GM12873 (cell line): ENCODE data around the gene CCDC85A.

Experiments
- TF ChIP-seq, protein P1 (sequence below): IDR thresholded peaks from 2 replicates; pipeline ENCODE4 v1.5.1; 2012; ENCODE audit warnings: low read depth, mild to moderate bottlenecking, moderate library complexity, low read length, control low read depth; ENCODE audit not compliant: insufficient read depth; ENCODE audit errors: missing control alignments

CCDC85A gene

DNA sequence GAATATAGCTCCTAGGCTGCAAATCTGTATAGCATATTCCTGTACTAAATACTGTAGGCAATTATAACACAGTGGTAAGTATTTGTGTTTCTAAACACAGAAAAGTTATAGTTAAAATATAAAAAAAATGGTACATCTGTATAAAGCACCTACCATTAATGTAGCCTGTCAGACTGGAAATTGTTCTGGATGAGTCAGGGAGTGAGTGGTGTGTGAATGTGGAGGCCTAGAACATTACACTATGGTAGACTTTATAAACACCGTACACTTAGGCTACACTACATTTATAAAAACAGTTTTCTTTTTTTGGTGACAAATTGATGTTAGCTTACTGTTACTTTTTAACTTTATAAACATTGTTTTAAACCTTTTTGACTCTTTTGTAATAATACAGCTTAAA, 226.3 kb downstream of the CCDC85A start:
- TF ChIP-seq, protein P1, sequence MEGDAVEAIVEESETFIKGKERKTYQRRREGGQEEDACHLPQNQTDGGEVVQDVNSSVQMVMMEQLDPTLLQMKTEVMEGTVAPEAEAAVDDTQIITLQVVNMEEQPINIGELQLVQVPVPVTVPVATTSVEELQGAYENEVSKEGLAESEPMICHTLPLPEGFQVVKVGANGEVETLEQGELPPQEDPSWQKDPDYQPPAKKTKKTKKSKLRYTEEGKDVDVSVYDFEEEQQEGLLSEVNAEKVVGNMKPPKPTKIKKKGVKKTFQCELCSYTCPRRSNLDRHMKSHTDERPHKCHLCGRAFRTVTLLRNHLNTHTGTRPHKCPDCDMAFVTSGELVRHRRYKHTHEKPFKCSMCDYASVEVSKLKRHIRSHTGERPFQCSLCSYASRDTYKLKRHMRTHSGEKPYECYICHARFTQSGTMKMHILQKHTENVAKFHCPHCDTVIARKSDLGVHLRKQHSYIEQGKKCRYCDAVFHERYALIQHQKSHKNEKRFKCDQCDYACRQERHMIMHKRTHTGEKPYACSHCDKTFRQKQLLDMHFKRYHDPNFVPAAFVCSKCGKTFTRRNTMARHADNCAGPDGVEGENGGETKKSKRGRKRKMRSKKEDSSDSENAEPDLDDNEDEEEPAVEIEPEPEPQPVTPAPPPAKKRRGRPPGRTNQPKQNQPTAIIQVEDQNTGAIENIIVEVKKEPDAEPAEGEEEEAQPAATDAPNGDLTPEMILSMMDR, result no peak

DNA sequence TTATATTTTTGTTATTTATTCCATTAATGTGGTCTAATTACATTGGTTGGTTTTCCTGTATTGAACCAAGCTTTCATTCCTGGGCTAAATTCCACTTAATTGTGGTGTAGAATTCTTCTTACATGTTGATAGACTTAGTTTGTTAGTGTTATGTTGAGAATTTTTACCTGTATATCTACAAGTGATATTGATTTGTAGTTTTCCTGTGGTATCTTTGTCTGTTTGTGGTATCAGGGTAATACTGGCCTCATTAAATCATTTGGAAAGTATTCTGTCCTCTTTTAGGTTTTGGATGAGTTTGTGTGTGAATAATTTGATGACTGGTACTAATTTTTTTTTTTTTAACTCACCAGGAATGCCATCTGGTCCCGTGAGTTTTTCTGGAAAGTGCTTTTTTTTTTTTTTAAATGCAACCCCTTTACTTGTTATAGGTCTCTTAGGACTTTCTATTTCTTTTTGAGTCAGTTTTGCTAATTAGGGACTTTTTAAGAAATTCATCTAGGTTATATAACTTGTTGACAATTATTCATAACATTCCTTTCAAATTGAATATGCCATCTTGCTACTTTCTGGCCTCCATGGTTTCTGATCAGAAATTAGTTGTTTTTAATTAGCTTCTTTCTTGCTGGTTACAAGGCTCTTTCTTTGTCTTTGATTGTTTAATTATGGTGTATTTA, 232.8 kb downstream of the CCDC85A start:
- TF ChIP-seq, protein P1, result no peak
